Measurements from ENCODE around the gene CEBPA. TPM values are rescaled to one million over a fixed set of nuclear protein-coding genes. Genes with fewer than 3 reads are reported as not detected.

The CEBPA gene
- total and polyA plus RNA-seq, 2 donors (not counting 1 experiment from before 2014, with no cell fraction given): 0.17 TPM; not detected in 1

DNA sequence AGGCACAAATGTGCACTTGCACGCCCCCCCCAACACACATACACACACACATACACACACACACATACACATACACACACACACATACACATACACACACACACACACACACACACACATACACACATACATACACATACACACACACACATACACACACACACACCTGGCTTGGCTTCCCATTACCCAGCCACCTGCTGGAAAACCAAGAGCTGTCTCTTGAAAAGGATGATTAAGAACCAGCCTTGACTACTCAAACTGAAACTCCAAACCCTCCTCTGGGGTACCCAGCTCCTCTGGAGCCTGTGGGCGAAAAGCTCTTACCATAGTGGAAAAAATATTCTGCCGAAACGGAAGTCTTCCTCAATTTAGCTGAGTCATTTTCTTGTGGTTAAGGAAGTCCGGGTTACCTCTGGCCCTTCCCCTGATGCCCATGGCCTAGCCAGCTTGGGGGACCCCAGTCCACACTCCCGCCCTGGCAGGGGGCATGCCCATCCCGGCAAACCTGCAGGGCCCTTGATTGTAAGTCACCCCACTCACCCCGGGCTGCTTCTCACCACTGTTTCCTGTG is 21.9 kb downstream of the CEBPA start:
- TF ChIP-seq, protein P1, sequence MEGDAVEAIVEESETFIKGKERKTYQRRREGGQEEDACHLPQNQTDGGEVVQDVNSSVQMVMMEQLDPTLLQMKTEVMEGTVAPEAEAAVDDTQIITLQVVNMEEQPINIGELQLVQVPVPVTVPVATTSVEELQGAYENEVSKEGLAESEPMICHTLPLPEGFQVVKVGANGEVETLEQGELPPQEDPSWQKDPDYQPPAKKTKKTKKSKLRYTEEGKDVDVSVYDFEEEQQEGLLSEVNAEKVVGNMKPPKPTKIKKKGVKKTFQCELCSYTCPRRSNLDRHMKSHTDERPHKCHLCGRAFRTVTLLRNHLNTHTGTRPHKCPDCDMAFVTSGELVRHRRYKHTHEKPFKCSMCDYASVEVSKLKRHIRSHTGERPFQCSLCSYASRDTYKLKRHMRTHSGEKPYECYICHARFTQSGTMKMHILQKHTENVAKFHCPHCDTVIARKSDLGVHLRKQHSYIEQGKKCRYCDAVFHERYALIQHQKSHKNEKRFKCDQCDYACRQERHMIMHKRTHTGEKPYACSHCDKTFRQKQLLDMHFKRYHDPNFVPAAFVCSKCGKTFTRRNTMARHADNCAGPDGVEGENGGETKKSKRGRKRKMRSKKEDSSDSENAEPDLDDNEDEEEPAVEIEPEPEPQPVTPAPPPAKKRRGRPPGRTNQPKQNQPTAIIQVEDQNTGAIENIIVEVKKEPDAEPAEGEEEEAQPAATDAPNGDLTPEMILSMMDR (conservative IDR thresholded peaks at IDR 0.05 in 1 of 2, IDR thresholded peaks at IDR 0.05 in 1 of 2; ENCODE audit: low read depth in 1 of 2, low read length in 2 of 2): no peak
- TF ChIP-seq EZH2 (IDR thresholded peaks at IDR 0.05; ENCODE audit: low read length, missing control alignments): no peak
- H3K27me3 ChIP-seq (ENCODE audit: control insufficient read depth, insufficient read depth, low read length): no peaks in the 10 kb centered on the region
- H3K4me3 ChIP-seq (replicated peaks in 1 of 4; ENCODE audit: control extremely low read depth in 1 of 4, insufficient read depth in 1 of 4, low read depth in 3 of 4, low read length in 4 of 4): no peak overlapping the region
- no peak for DNase-seq (ENCODE audit: low read depth in 2 of 2)
- H2AFZ ChIP-seq (ENCODE audit: low read length): no peak overlapping the region
- no peaks in the 10 kb centered on the region for H3K9me3 ChIP-seq (ENCODE audit: control insufficient read depth, insufficient read depth, low read depth, low read length)
- no peaks in the 10 kb centered on the region for H3K36me3 ChIP-seq (ENCODE audit: control insufficient read depth, insufficient read depth, low read length)
- H3K79me2 ChIP-seq (ENCODE audit: control insufficient read depth, insufficient read depth, low read length): no peaks in the 10 kb centered on the region
- H4K20me1 ChIP-seq (ENCODE audit: control insufficient read depth, extremely low read depth, insufficient read depth, low read length): no peaks in the 10 kb centered on the region
- no peak overlapping the region for H3K27ac ChIP-seq (ENCODE audit: insufficient read depth, low read length)
- no peak overlapping the region for H3K9ac ChIP-seq (ENCODE audit: insufficient read depth, low read length)
- no peaks in the 10 kb centered on the region for H3K4me1 ChIP-seq (ENCODE audit: control insufficient read depth, extremely low read depth, insufficient read depth, low read length)
- H3K4me2 ChIP-seq (ENCODE audit: extremely low read depth, insufficient read depth, low read length): no peak overlapping the region

- Histone ChIP-seq H3K4me1 (ENCODE audit: control insufficient read depth, extremely low read depth, insufficient read depth, low read length) (no peaks in the 10 kb centered on the region), H3K4me2 (ENCODE audit: extremely low read depth, insufficient read depth, low read length) (no peak overlapping the region), H4K20me1 (ENCODE audit: control insufficient read depth, extremely low read depth, insufficient read depth, low read length) (no peaks in the 10 kb centered on the region), H3K9me3 (ENCODE audit: control insufficient read depth, insufficient read depth, low read depth, low read length) (no peaks in the 10 kb centered on the region), H3K27ac (ENCODE audit: insufficient read depth, low read length) (no peak overlapping the region), H3K9ac (ENCODE audit: insufficient read depth, low read length) (no peak overlapping the region), H3K79me2 (ENCODE audit: control insufficient read depth, insufficient read depth, low read length) (no peaks in the 10 kb centered on the region), H3K36me3 (ENCODE audit: control insufficient read depth, insufficient read depth, low read length) (no peaks in the 10 kb centered on the region), H3K4me3 (replicated peaks in 1 of 4; ENCODE audit: control extremely low read depth in 1 of 4, insufficient read depth in 1 of 4, low read depth in 3 of 4, low read length in 4 of 4) (no peak overlapping the region), H2AFZ (ENCODE audit: low read length) (no peak overlapping the region), H3K27me3 (ENCODE audit: control insufficient read depth, insufficient read depth, low read length) (no peaks in the 10 kb centered on the region)
- no peak for DNase-seq (ENCODE audit: low read depth in 2 of 2)
- TF ChIP-seq, protein P1 (conservative IDR thresholded peaks at IDR 0.05 in 1 of 2, IDR thresholded peaks at IDR 0.05 in 1 of 2; ENCODE audit: low read depth in 1 of 2, low read length in 2 of 2): no peak
Measured at GRCh38 chr19:33279430-33280350, 22.6 kb downstream of the CEBPA start.

DNA sequence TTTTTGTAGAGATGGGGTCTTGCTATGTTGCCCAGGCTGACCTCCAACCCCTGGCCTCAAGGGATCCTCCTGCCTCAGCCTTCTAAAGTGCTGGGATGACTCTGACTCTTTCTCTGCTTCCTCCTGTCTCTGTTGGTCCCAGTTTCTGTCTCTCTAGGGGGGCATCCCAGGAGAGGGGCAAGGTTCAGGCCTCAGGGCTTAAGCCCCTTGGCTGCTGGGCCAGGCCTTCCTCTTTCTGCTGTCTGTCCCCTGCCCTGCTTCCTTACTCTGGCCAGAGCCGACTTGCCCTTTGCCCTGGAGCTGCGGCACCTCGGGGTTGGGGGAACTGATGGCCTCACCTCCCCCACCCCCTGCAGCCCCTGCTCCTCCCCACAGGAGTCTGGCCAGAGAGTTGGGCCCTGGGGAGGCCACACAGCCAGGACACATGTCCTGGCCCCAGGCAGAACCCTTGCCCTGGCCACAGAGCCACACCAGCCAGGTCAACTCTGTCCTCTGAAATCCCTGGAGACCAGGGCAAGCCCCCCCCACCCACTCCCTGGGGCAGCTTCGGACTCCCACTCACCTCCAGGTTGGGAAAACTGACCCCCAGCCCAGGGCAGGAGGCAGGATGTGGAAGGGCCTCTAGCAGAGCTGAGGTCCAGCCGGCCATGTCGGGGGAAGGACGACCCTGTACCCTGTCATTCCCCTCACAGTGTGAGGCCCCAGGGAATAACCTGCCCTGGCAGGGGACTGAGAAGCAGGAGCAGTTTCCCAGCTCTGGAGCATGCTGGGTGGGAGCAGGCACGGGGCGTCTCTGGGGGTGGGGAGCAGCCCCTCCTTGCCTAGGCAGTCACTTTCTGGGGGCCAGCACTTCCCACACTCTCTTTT is 23.7 kb downstream of the CEBPA start:
- Histone ChIP-seq H2AFZ (ENCODE audit: low read length) (no peak overlapping the region), H3K9ac (ENCODE audit: insufficient read depth, low read length) (no peak overlapping the region), H3K36me3 (ENCODE audit: control insufficient read depth, insufficient read depth, low read length) (no peaks in the 10 kb centered on the region), H4K20me1 (ENCODE audit: control insufficient read depth, extremely low read depth, insufficient read depth, low read length) (no peaks in the 10 kb centered on the region), H3K27me3 (ENCODE audit: control insufficient read depth, insufficient read depth, low read length) (no peaks in the 10 kb centered on the region), H3K9me3 (ENCODE audit: control insufficient read depth, insufficient read depth, low read depth, low read length) (no peaks in the 10 kb centered on the region), H3K4me2 (ENCODE audit: extremely low read depth, insufficient read depth, low read length) (no peak overlapping the region), H3K4me1 (ENCODE audit: control insufficient read depth, extremely low read depth, insufficient read depth, low read length) (peaks cover 4% of the 10 kb centered on the region), H3K79me2 (ENCODE audit: control insufficient read depth, insufficient read depth, low read length) (no peaks in the 10 kb centered on the region), H3K4me3 (replicated peaks in 1 of 4; ENCODE audit: control extremely low read depth in 1 of 4, insufficient read depth in 1 of 4, low read depth in 3 of 4, low read length in 4 of 4) (no peak overlapping the region), H3K27ac (ENCODE audit: insufficient read depth, low read length) (no peak overlapping the region)
- TF ChIP-seq, protein P1 (conservative IDR thresholded peaks at IDR 0.05 in 1 of 2, IDR thresholded peaks at IDR 0.05 in 1 of 2; ENCODE audit: low read depth in 1 of 2, low read length in 2 of 2): no peak
- TF ChIP-seq EZH2 (IDR thresholded peaks at IDR 0.05; ENCODE audit: low read length, missing control alignments): no peak
- DNase-seq (ENCODE audit: low read depth in 2 of 2): no peak

Data from fibroblast of lung (primary cell).